WTC11 (cell line): Measurements from ENCODE around the gene DEPDC1B.

Experiments used
- CTCF ChIP-seq: fragments of 200-600 bp; IDR thresholded peaks from 2 replicates; pipeline ENCODE4 v1.8.0; 2022; ENCODE audit warnings: antibody characterized with exemption
- ESRRA ChIP-seq: sonication (generic); formaldehyde crosslinking; IDR thresholded peaks from 2 replicates; pipeline ENCODE4 v1.8.1; 2022; ENCODE audit warnings: mild to moderate bottlenecking, missing genetic modification reagents, borderline replicate concordance
- ETV6 ChIP-seq: sonication (generic); formaldehyde crosslinking; IDR thresholded peaks from 2 replicates; pipeline ENCODE4 v1.8.1; 2022; ENCODE audit warnings: mild to moderate bottlenecking, missing genetic modification reagents
- JUN ChIP-seq: sonication (generic); formaldehyde crosslinking; IDR thresholded peaks from 2 replicates; pipeline ENCODE4 v1.8.0; 2023; ENCODE audit warnings: mild to moderate bottlenecking, missing genetic modification reagents
- MXD4 ChIP-seq: fragments of 250-450 bp; sonication (Bioruptor Pico); IDR thresholded peaks from 2 replicates; pipeline ENCODE4 v1.8.0; 2021; ENCODE audit warnings: mild to moderate bottlenecking, moderate library complexity, borderline replicate concordance
- NR3C1 ChIP-seq: sonication (generic); formaldehyde crosslinking; conservative IDR thresholded peaks from 2 replicates; pipeline ENCODE4 v1.8.1; 2023; ENCODE audit warnings: low read depth, mild to moderate bottlenecking, missing genetic modification reagents
- SMAD4 ChIP-seq: sonication (generic); formaldehyde crosslinking; IDR thresholded peaks from 2 replicates; pipeline ENCODE4 v1.8.0; 2022; ENCODE audit warnings: mild to moderate bottlenecking, missing genetic modification reagents
- TP53 ChIP-seq: sonication (generic); formaldehyde crosslinking; IDR thresholded peaks from 2 replicates; pipeline ENCODE4 v1.8.1; 2023; ENCODE audit warnings: mild to moderate bottlenecking, missing genetic modification reagents
- ZNF281 ChIP-seq: sonication (generic); formaldehyde crosslinking; IDR thresholded peaks from 2 replicates; pipeline ENCODE4 v1.8.0; 2023; ENCODE audit warnings: mild to moderate bottlenecking, missing genetic modification reagents
- TF ChIP-seq, protein P1 (sequence below): sonication (generic); formaldehyde crosslinking; IDR thresholded peaks from 2 replicates; pipeline ENCODE4 v1.8.0; 2022; ENCODE audit warnings: mild to moderate bottlenecking, missing genetic modification reagents
- TF ChIP-seq, protein P2 (sequence below): sonication (generic); formaldehyde crosslinking; IDR thresholded peaks from 2 replicates; pipeline ENCODE4 v1.8.1; 2023; ENCODE audit warnings: mild to moderate bottlenecking, missing genetic modification reagents, borderline replicate concordance

DNA sequence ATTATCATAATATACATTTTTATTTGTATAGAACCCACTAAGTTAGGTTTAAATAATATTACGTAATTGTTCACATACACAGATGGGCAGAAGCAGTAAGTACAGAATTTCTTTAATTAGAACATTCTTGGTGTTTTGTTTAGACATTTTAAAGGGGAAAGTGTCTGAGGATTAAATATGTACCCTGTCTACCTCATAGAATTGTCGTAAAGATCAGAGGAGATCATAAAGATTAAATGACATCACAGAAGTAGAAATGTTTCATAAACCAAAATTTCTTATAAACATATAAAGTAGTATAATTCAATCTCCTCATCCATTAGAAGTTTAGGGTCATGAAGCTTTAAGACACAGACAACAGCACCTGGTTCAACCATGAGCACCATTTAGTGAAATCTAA, 20.1 kb downstream of the DEPDC1B start:
- TF ChIP-seq MXD4 (CRISPR knock-in tag) (no peak), TP53 (CRISPR knock-in tag) (no peak), CTCF (no peak), ESRRA (no peak), NR3C1 (CRISPR knock-in tag) (no peak), JUN (CRISPR knock-in tag) (no peak), ZNF281 (no peak), ETV6 (CRISPR knock-in tag) (no peak), SMAD4 (no peak)
- TF ChIP-seq, protein P1, sequence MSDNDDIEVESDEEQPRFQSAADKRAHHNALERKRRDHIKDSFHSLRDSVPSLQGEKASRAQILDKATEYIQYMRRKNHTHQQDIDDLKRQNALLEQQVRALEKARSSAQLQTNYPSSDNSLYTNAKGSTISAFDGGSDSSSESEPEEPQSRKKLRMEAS (CRISPR knock-in tag): no peak
- TF ChIP-seq, protein P2, sequence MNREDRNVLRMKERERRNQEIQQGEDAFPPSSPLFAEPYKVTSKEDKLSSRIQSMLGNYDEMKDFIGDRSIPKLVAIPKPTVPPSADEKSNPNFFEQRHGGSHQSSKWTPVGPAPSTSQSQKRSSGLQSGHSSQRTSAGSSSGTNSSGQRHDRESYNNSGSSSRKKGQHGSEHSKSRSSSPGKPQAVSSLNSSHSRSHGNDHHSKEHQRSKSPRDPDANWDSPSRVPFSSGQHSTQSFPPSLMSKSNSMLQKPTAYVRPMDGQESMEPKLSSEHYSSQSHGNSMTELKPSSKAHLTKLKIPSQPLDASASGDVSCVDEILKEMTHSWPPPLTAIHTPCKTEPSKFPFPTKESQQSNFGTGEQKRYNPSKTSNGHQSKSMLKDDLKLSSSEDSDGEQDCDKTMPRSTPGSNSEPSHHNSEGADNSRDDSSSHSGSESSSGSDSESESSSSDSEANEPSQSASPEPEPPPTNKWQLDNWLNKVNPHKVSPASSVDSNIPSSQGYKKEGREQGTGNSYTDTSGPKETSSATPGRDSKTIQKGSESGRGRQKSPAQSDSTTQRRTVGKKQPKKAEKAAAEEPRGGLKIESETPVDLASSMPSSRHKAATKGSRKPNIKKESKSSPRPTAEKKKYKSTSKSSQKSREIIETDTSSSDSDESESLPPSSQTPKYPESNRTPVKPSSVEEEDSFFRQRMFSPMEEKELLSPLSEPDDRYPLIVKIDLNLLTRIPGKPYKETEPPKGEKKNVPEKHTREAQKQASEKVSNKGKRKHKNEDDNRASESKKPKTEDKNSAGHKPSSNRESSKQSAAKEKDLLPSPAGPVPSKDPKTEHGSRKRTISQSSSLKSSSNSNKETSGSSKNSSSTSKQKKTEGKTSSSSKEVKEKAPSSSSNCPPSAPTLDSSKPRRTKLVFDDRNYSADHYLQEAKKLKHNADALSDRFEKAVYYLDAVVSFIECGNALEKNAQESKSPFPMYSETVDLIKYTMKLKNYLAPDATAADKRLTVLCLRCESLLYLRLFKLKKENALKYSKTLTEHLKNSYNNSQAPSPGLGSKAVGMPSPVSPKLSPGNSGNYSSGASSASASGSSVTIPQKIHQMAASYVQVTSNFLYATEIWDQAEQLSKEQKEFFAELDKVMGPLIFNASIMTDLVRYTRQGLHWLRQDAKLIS (CRISPR knock-in tag): no peak
